ENCODE data around the gene SASH1. TPM values are rescaled to one million over a fixed set of nuclear protein-coding genes. Genes with fewer than 3 reads are reported as not detected.

SASH1 gene
- total RNA-seq, 1 donor from 2014 or later = 70.2 TPM

- no peaks in the 10 kb centered on the region for H3K9me3 ChIP-seq
- TF ChIP-seq CTCF (IDR thresholded peaks at IDR 0.05) = no peak
- no peak for DNase-seq (ENCODE audit: low spot score in 2 of 2)
- H3K4me1 ChIP-seq = peaks cover 12 to 38% of the 10 kb centered on the region in 2 donors
- intact Hi-C loops (cut with DNase I) = loop anchor here (5.0 kb wide), 1 partner anchor 37 kb away; no protein-coding TSS in a partner anchor
- H3K36me3 ChIP-seq = no peaks in the 10 kb centered on the region
- H3K27me3 ChIP-seq = no peaks in the 10 kb centered on the region
- no peak overlapping the region for H3K4me3 ChIP-seq
- peak overlapping the region; percentile 42 to 68 for H3K27ac ChIP-seq
Observed at GRCh38 chr6:148443798-148444560, 101.3 kb downstream of the SASH1 start.

- peak overlapping the region in 1 of 2 donors; percentile 68 for H3K27ac ChIP-seq
- no peak for TF ChIP-seq CTCF (IDR thresholded peaks at IDR 0.05)
Observed at GRCh38 chr6:148445116-148445515, 102.5 kb downstream of the SASH1 start.

GRCh38 chr6:148445620-148446019, 103.0 kb downstream of the SASH1 start:
- DNase-seq (ENCODE audit: low spot score in 2 of 2) = no peak
- no peak for TF ChIP-seq CTCF (IDR thresholded peaks at IDR 0.05)
- H3K36me3 ChIP-seq = peaks cover 0 to 3% of the 10 kb centered on the region in 2 donors
- H3K9me3 ChIP-seq = no peaks in the 10 kb centered on the region
- no peak overlapping the region for H3K27ac ChIP-seq
- H3K4me3 ChIP-seq = no peak overlapping the region
- H3K27me3 ChIP-seq = no peaks in the 10 kb centered on the region
- H3K4me1 ChIP-seq = peaks cover 12 to 38% of the 10 kb centered on the region in 2 donors
- intact Hi-C loops (cut with DNase I) = no loop called here

More at GRCh38 chr6:148445116-148445515, 102.5 kb downstream of the SASH1 start:
- Histone ChIP-seq H3K4me1 (peaks cover 12 to 38% of the 10 kb centered on the region in 2 donors), H3K36me3 (peaks cover 0 to 3% of the 10 kb centered on the region in 2 donors), H3K4me3 (no peak overlapping the region), H3K27me3 (no peaks in the 10 kb centered on the region), H3K9me3 (no peaks in the 10 kb centered on the region)
- intact Hi-C loops (cut with DNase I) = no loop called here
- DNase-seq (ENCODE audit: low spot score in 2 of 2) = no peak

- TF ChIP-seq CTCF (IDR thresholded peaks at IDR 0.05) = no peak
Observed at GRCh38 chr6:148446681-148447080, 104.0 kb downstream of the SASH1 start.

GRCh38 chr6:148447521-148448230, 105.0 kb downstream of the SASH1 start:
- DNase-seq (ENCODE audit: low spot score in 2 of 2) = no peak
- Histone ChIP-seq H3K36me3 (peaks cover 3% of the 10 kb centered on the region in 2 donors), H3K4me1 (peaks cover 5 to 18% of the 10 kb centered on the region in 2 donors), H3K27me3 (no peaks in the 10 kb centered on the region), H3K4me3 (no peak overlapping the region), H3K27ac (no peak overlapping the region), H3K9me3 (no peaks in the 10 kb centered on the region)
- intact Hi-C loops (cut with DNase I) = no loop called here
- no peak for TF ChIP-seq CTCF (IDR thresholded peaks at IDR 0.05)

More at GRCh38 chr6:148446681-148447080, 104.0 kb downstream of the SASH1 start:
- Histone ChIP-seq H3K27me3 (no peaks in the 10 kb centered on the region), H3K27ac (no peak overlapping the region), H3K9me3 (no peaks in the 10 kb centered on the region), H3K4me3 (no peak overlapping the region), H3K36me3 (peaks cover 0 to 3% of the 10 kb centered on the region in 2 donors), H3K4me1 (peaks cover 5 to 28% of the 10 kb centered on the region in 2 donors)
- no peak for DNase-seq (ENCODE audit: low spot score in 2 of 2)
- intact Hi-C loops (cut with DNase I) = no loop called here
